ENCODE data around the gene CYSRT1.

Gene CYSRT1

DNA sequence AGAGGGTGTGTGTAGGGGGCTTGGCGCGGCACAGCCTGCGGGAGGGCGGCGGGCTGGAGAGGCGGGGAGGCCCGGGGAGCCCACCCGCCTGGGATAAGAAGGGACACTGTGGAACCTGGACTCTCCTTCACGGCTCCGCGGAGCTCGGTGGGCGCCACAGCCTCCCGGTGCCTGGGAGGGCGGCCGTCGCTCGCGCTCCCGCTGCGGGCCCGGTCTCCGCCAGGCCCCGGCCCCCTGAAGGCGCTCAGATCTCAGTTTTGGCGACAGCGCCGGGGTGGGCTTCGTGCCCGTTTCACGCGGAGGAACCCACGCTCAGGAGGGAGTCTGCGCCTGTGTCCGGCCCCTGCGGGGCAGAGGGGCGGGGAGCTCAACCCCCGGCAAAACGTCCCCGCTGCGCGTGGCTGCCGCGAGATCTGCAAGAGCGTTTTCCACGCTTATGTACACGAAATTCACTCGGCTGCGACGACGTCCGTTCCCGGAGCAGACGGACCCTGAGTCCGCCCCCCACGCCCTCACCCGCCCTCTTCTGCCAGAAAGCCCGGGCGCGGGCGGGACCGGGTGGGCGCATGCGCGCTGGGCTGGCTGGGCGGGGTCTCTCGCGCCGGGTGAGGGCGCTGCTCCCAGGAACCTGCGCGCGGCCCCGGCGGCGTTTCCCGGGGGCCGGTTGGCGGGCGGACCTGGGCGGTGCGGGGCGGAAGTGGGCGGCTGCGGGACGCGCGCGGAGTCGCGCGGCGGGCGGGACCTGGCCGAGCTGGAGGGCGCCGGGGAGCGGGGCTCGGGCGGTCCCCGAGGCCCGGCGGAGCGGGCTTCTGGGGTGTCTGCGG lies 29.9 kb downstream of the CYSRT1 start, which contains the start of gene NELFB (continued):
- TF ChIP-seq, protein P1, sequence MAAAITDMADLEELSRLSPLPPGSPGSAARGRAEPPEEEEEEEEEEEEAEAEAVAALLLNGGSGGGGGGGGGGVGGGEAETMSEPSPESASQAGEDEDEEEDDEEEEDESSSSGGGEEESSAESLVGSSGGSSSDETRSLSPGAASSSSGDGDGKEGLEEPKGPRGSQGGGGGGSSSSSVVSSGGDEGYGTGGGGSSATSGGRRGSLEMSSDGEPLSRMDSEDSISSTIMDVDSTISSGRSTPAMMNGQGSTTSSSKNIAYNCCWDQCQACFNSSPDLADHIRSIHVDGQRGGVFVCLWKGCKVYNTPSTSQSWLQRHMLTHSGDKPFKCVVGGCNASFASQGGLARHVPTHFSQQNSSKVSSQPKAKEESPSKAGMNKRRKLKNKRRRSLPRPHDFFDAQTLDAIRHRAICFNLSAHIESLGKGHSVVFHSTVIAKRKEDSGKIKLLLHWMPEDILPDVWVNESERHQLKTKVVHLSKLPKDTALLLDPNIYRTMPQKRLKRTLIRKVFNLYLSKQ (tag by site-specific recombination; IDR thresholded peaks at IDR 0.05; ENCODE audit: borderline replicate concordance), result no peak
- TF ChIP-seq ZFP3 (tag by site-specific recombination; IDR thresholded peaks at IDR 0.05; ENCODE audit: low read depth) (no peak), ZNF274 (IDR thresholded peaks at IDR 0.05; ENCODE audit: low read length) (no peak), ZNF274 (tag by site-specific recombination; IDR thresholded peaks at IDR 0.05; ENCODE audit: borderline replicate concordance) (no peak), ZNF391 (tag by site-specific recombination; IDR thresholded peaks at IDR 0.05; ENCODE audit: borderline replicate concordance, low read depth) (no peak; the same call in 1 of the 2 replicates), GLIS2 (tag by site-specific recombination; IDR thresholded peaks at IDR 0.05) (peak; percentile 17; the same call in 1 of the 2 replicates), ZNF768 (tag by site-specific recombination; IDR thresholded peaks at IDR 0.05) (no peak), ZNF341 (tag by site-specific recombination; IDR thresholded peaks at IDR 0.05; ENCODE audit: low read depth) (no peak), TCF7L2 (IDR thresholded peaks at IDR 0.05; ENCODE audit: borderline replicate concordance, low read depth, low read length) (no peak), ZBTB1 (tag by site-specific recombination; IDR thresholded peaks at IDR 0.05) (no peak; the same call in 1 of the 2 replicates), ZSCAN23 (tag by site-specific recombination; IDR thresholded peaks at IDR 0.05) (no peak), ZEB2 (tag by site-specific recombination; IDR thresholded peaks at IDR 0.05) (0 out of 2 replicates have a peak, but pooled peaks have one; percentile 36), ZNF366 (tag by site-specific recombination; conservative IDR thresholded peaks at IDR 0.05) (no peak), ZSCAN16 (tag by site-specific recombination; IDR thresholded peaks at IDR 0.05) (no peak), ZNF2 (tag by site-specific recombination; IDR thresholded peaks at IDR 0.05) (no peak; the same call in 1 of the 2 replicates), ZBTB21 (tag by site-specific recombination; IDR thresholded peaks at IDR 0.05) (no peak), MZF1 (tag by site-specific recombination; IDR thresholded peaks at IDR 0.05; ENCODE audit: borderline replicate concordance) (no peak), GLI2 (tag by site-specific recombination; IDR thresholded peaks at IDR 0.05; ENCODE audit: borderline replicate concordance, low read depth) (no peak), HOXA7 (CRISPR knock-in tag; IDR thresholded peaks at IDR 0.05; ENCODE audit: borderline replicate concordance) (no peak), ZNF292 (tag by site-specific recombination; IDR thresholded peaks at IDR 0.05; ENCODE audit: borderline replicate concordance, low read depth) (no peak), MYNN (tag by site-specific recombination; IDR thresholded peaks at IDR 0.05; ENCODE audit: borderline replicate concordance) (no peak), ZNF24 (tag by site-specific recombination; IDR thresholded peaks at IDR 0.05) (no peak), ZNF175 (tag by site-specific recombination; IDR thresholded peaks at IDR 0.05) (no peak), ZNF423 (tag by site-specific recombination; IDR thresholded peaks at IDR 0.05) (no peak), ZNF433 (tag by site-specific recombination; IDR thresholded peaks at IDR 0.05; ENCODE audit: low read depth) (no peak), HOXD13 (CRISPR knock-in tag; IDR thresholded peaks at IDR 0.05; ENCODE audit: borderline replicate concordance) (no peak), ZNF777 (tag by site-specific recombination; IDR thresholded peaks at IDR 0.05; ENCODE audit: borderline replicate concordance) (no peak), ZFHX2 (tag by site-specific recombination; conservative IDR thresholded peaks at IDR 0.05) (peak; percentile 94)
- TF ChIP-seq, protein P2, sequence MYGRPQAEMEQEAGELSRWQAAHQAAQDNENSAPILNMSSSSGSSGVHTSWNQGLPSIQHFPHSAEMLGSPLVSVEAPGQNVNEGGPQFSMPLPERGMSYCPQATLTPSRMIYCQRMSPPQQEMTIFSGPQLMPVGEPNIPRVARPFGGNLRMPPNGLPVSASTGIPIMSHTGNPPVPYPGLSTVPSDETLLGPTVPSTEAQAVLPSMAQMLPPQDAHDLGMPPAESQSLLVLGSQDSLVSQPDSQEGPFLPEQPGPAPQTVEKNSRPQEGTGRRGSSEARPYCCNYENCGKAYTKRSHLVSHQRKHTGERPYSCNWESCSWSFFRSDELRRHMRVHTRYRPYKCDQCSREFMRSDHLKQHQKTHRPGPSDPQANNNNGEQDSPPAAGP (tag by site-specific recombination; IDR thresholded peaks at IDR 0.05), result no peak; the same call in 1 of the 2 replicates
- TF ChIP-seq, protein P3, sequence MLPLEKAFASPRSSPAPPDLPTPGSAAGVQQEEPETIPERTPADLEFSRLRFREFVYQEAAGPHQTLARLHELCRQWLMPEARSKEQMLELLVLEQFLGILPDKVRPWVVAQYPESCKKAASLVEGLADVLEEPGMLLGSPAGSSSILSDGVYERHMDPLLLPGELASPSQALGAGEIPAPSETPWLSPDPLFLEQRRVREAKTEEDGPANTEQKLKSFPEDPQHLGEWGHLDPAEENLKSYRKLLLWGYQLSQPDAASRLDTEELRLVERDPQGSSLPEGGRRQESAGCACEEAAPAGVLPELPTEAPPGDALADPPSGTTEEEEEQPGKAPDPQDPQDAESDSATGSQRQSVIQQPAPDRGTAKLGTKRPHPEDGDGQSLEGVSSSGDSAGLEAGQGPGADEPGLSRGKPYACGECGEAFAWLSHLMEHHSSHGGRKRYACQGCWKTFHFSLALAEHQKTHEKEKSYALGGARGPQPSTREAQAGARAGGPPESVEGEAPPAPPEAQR (tag by site-specific recombination; IDR thresholded peaks at IDR 0.05), result no peak
- TF ChIP-seq, protein P4, sequence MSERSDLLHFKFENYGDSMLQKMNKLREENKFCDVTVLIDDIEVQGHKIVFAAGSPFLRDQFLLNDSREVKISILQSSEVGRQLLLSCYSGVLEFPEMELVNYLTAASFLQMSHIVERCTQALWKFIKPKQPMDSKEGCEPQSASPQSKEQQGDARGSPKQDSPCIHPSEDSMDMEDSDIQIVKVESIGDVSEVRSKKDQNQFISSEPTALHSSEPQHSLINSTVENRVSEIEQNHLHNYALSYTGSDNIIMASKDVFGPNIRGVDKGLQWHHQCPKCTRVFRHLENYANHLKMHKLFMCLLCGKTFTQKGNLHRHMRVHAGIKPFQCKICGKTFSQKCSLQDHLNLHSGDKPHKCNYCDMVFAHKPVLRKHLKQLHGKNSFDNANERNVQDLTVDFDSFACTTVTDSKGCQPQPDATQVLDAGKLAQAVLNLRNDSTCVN (tag by site-specific recombination; optimal IDR thresholded peaks at IDR 0.05), result peak; percentile 77
- TF ChIP-seq, protein P5, sequence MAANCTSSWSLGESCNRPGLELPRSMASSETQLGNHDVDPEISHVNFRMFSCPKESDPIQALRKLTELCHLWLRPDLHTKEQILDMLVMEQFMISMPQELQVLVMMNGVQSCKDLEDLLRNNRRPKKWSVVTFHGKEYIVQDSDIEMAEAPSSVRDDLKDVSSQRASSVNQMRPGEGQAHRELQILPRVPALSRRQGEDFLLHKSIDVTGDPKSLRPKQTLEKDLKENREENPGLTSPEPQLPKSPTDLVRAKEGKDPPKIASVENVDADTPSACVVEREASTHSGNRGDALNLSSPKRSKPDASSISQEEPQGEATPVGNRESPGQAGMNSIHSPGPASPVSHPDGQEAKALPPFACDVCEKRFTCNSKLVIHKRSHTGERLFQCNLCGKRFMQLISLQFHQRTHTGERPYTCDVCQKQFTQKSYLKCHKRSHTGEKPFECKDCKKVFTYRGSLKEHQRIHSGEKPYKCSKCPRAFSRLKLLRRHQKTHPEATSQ (tag by site-specific recombination; IDR thresholded peaks at IDR 0.05), result no peak
- TF ChIP-seq, protein P6, sequence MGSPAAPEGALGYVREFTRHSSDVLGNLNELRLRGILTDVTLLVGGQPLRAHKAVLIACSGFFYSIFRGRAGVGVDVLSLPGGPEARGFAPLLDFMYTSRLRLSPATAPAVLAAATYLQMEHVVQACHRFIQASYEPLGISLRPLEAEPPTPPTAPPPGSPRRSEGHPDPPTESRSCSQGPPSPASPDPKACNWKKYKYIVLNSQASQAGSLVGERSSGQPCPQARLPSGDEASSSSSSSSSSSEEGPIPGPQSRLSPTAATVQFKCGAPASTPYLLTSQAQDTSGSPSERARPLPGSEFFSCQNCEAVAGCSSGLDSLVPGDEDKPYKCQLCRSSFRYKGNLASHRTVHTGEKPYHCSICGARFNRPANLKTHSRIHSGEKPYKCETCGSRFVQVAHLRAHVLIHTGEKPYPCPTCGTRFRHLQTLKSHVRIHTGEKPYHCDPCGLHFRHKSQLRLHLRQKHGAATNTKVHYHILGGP (tag by site-specific recombination; IDR thresholded peaks at IDR 0.05), result no peak
